DMS53 treated with DMSO at 0.1 percent for 48 hours (cell line): ENCODE results near the gene ATPAF1.
"Not testable (repeated sequence)": the region's sequence is repeated elsewhere in the genome, so short reads cannot be mapped to it uniquely, and the experiment has no call there.

Source experiments
- DNase-seq: peaks from one replicate; lab custom pipeline; 2025; ENCODE audit not compliant: unreplicated experiment; lab: John Stamatoyannopoulos, UW

The ATPAF1 gene

DNA sequence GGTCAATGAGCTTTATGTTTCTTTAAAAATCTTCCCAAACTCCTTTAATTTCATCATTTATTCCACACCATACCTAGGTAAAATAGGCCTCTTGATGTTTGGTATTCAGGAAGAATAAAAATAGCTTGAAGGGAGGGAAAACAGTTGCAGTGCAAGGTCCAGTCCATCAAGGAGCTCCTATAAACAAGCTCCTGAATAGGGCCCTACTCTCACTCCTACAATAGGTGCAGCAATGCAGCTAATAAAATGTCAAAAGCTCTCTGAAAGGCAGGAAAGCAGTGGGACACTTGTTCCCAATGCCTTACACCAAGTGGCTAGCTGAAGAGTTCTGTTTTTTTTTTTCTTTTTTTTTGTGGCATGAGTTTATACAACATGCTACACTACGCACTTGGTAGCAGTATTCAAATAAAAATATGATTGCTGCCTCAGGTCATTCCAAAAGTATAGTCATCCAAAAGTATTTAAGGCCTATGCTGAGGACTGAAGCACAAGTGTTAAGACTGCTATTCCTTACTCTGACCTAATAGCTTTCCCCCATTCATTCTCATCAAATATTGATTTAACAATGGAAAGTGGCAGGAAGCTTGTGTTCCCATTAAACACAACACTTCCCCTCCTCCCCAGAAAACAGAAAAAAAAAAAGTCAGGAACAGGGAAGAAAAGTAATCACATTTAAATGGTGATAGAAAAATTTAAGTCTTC, 13.3 kb upstream of the ATPAF1 start:
- peak; percentile 83 for DNase-seq

DNA sequence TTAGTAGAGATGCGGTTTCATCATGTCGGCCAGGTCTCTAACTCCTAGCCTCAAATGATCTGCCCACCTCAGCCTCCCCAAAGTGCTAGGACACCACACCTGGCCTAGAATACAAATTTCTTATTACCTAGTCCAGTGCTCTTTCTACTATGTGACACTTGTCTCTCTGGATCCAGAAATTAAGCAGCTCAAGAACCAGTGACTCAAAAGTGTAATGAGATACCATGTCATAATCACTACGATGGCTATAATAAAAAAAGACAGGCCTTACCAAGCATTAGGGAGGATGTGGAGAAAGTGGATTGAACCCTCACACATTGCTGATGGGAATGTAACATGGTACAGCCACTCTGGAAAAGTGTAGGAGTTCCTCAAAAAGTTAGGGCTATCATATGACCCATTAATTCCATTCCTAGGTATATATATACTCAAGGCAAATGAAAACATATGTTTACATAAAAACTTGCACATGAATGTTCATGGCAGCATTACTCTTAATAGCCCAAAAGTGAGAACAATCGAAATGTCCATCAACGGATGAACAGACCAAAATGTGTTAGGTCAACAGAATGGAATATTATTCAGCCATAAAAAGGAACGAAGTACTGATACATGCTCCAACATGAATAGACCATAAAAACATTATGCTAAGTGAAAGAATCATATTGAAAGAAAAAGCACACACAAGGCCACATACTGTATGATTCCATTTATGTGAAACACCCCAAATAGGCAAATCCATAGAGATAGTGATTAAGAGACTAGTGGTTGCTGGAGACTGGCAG, 11.8 kb upstream of the ATPAF1 start:
- DNase-seq = no peak

DNA sequence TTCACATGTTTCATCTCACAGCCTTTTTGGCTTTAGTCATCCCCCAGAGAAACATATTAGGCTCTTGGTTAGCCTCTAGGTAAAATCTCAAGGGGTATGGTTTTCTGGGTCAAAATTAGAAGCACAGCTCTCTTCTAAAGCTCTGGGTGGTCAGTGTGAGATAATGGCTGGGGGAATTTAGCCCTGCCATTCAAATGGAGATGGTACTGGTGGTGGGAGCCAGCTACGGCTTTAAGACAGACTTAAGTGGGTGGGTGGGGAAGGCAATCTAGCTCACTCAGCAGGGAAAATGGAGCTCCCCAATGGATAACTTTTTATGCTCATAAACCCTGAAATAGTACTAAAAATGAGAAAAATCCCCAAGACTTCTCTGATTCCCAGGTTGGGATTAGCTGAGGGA, 9.2 kb upstream of the ATPAF1 start:
- no peak for DNase-seq

DNA sequence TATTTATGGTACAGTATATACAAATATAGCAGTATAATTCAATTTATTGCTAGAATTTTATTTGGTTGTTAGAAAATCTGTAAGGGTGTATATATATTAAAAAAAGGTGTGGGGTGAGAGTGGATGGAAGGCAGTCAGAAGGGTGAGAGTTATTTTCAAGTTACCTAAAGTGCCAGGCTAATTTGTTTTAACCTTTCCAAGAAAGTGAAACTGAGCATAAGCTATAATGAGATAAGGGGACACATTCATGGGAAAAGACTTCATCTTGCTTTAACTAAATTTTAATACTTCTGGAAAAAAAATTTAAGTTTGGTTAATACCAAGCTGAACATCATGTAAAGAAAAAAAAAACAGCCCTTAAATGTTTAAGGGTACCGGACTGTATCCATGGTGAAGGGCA, 8.4 kb upstream of the ATPAF1 start:
- DNase-seq = no peak

DNA sequence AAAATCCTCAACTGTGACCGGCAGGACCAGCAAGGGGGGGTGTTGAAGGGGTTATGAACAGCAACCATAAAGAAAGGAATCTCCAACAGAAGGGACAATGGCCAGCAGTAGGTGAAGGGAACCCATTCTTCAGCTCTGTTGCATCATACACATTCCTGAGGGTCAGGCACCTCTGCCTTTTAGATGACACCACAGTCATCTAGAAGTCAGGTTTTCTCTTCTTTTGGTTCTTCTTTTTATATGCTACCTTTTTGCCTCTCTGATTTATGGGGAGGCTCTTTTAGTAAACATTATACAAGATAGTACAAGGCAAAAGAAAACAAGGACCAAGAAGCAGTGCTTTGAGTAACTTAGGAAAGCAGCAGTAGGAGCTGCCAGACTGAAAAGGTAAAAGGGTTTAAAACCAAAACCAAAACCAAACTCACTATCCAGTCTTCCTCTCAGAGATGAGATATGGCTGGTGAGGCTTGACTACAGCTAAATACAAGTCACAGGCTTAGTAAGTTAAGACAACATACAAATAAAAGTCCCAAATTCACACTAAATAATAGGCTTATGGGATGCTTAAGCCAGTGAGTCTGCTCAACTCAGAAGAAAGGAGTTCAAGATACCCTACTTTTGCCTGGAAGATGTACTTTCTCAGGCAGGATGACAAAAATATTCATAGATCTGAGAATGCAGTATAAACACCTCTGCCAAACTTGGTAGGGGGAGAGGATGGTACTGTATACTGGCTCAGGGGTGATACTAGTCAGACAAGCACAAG, 7.6 kb upstream of the ATPAF1 start:
- no peak for DNase-seq

DNA sequence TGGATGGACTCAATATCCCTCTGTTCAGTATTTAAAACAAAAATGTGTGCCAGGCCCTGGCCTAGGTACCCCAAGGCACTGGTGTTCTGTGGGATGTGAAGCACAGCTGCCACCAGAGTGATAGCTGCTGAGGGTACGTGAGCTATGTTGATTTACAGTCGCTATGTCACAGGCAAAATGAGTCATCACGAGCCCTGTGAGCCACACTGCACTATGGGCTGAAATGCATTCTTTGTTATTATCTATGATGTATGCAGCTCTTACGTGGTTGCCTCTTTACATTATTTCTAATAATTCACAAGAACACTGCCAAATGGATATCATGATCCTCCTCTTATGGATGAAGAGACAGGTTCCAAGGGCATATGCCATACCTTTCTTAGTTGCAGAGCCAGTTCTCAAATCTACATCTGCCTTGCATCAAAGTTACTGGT, 5.6 kb upstream of the ATPAF1 start:
- peak; percentile 81 for DNase-seq

DNA sequence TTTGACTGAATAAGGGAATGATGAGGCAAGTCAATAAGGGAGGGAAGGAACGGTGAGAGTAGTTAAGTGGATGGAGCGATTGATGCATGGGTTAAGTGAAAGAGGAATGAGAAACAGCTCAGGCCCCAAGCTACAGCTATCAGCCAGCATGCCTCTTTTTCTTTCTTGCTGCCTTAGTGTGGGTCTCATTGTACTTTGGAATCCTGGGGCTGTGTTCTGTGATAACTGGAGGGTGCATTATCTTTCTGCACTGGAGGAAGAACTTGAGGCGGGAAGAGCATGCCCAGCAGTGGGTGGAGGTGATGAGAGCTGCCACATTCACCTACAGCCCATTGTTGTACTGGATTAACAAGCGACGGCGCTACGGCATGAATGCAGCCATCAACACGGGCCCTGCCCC, 4.5 kb upstream of the ATPAF1 start:
- no peak for DNase-seq

DNA sequence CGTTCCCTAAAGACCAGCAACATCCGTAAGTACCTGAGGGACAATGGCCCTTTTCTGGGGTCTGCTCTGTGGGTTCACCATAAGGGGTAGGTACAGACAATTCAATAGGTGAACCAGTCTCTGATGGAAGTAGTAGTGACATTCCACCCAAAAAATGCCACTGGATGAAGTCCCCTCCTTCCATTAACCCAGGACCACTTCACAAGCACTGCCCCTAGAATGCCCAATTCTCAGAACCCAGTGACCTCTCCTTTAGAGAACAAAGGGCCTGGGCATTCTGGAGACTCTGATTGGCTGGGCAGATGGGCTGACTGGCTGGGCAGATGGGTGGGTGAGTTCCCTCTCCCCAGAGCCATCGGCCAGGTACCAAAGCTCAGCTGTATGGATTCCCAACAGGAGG, 3.4 kb upstream of the ATPAF1 start, which contains the start of gene TEX38:
Gene TEX38 (plus strand): TSS at position 301 of the 400 bp plus-strand sequence. CDS start 81 bp downstream, at position 382.
- DNase-seq = no peak

DNA sequence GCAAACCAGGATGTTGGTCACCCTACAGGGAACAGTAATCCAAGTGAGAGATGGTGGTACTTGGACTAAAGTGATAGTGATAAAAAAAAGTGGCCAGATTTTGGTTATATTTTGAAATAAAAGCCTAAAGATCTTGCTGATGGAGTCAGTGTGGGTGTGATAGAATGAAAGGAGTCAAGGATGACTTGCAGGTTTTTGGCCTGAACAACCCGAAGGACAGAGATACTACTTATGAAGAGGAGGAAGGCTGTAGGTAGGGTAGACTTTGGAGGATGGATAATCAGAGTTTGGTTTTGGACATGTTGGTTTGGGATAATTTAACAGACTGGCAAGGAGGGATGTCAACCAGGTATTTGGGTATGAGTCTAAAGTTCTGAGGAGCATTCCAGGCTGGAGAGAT, 2.0 kb upstream of the ATPAF1 start:
- no peak for DNase-seq

DNA sequence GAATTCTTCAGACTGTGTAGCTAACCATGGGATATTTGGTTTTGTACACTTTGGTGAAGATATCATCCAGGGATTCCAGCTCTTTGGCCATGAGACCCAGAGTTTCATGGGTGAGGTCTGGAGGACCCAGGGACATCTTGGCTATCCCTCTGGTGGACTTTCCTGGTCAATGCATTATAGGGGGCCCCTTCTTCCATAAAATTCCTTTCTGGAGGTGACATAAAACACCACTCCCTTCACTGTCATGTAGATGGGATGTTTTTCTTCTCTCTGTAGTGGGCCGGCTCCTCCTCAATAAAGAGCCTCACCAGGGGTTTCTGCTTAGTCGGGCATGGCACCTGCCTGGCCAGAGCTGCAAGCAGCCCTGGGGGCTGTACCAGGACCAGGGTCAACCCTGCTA, 2.2 kb downstream of the ATPAF1 start:
- DNase-seq = no peak

DNA sequence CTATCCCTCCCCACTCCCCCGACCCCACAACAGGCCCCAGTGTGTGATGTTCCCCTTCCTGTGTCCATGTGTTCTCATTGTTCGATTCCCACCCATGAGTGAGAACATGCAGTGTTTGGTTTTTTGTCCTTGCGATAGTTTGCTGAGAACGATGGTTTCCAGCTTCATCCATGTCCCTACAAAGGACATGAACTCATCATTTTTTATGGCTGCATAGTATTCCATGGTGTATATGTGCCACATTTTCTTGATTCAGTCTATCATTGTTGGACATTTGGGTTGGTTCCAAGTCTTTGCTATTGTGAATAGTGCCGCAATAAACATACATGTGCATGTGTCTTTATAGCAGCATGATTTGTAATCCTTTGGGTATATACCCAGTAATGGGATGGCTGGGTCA, 5.2 kb downstream of the ATPAF1 start:
- not testable (repeated sequence) for DNase-seq

DNA sequence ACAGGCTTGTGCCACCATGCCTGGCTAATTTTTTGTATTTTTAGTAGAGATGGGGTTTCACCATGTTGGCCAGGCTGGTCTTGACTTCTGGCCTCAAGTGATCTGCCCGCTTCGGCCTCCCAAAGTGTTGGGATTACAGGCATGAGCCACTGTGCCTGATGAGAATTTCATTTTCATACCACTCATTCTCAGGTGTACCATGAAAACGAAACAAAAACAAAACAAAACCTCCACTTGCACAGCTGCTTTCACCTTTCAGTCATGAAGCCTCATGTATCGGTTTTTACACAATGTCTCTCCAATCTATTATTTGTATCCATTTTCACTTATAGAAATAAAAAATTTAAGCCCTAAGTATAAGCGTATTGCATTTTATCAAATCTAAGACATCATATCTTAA, 8.0 kb downstream of the ATPAF1 start:
- not testable (repeated sequence) for DNase-seq

DNA sequence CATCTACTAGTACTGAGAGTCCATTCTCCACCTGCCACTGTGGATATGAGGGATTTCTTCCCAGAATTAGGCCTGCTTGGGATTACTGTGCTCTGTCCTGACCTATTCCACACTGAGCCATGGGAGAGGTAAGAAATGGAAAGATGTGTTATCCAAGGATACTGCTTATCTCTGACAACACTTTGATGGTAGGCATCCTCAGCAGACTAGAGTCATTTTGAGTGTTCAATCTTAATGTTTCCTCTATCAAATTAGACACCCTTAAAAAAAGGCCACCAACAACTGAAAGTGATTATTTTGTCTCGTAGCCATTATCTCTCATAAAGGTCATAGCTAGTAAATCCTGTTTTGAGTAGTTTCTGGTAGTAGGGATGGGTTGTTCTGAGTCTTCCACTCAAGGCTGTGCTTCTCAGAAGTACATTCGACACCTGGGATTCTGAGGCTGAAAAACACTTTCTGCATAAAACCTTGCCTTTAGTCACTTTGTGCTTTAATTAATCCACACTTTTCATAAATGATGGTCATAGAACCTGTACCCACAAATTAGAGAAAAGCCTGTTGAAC, 8.8 kb downstream of the ATPAF1 start:
- no peak for DNase-seq

DNA sequence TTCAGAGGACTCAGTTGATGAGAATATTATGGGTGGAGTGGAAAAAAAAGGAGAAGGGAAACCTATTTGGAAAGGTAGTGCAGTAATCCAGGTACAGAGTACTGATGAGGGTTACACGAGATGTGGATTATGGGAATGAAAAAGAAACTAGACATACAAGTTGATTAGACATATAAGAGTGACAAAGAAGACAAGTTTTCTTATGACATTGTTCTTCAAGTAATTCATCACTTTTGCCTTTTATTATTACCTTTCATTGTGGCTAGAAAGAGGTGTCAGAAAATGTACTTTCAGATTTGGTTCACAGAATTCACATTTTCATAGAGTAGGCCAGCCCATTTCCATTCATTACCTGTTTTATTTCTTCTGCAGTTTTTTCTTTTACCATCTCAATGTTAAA, 10.4 kb downstream of the ATPAF1 start:
- no peak for DNase-seq

DNA sequence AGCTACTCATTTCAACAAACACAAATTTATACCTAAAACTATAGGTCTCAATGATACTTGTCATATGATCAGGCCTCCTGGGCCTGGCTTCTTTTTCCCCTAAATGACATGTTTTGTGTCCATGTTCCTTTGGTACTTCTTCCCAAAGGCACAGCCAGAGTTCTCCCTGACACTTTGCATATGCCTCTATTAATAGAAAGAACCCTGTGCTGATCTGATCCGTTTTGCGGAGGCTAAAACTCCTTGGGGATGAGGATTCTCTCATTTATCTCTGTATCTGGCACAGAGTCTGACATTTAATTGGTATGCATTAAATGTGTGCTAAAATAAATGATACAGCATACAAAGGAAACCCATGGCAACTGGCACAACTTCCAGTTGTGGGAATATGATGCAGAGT, 11.5 kb downstream of the ATPAF1 start:
- DNase-seq = no peak

DNA sequence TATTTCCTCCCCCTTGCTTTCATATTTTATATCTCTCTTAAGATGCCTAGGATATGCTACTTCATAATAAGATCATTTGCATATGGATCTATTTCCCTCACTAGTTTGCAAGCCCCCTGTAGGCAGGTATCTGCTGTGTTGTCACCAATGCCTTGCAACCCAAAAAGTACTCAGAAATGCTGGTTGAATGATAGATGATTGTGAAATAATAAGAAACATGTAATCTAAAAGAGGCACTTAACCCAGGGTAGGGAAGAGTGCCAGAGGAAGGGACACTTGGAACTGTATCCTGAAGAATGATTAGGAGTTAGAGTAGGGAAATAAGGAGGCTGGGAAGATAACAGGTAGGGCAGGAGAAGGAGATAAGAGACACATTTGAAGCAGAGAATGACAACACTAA, 12.3 kb downstream of the ATPAF1 start:
- no peak for DNase-seq

DNA sequence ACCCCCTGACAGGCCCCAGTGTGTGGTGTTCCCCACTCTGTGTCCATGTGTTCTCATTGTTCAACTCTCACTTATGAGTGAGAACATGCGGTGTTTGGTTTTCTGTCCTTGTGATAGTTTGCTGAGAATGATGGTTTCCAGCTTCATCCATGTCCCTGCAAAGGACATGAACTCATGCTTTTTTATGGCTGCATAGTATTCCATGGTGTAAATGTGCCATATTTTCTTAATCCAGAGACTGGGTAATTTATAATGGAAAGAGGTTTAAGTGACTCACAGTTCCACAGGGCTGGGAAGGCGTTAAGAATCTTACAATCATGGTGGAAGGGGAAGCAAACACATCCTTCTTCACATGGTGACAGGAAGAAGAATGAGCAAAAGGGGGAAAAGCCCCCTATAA, 13.5 kb downstream of the ATPAF1 start:
- DNase-seq = not testable (repeated sequence)

DNA sequence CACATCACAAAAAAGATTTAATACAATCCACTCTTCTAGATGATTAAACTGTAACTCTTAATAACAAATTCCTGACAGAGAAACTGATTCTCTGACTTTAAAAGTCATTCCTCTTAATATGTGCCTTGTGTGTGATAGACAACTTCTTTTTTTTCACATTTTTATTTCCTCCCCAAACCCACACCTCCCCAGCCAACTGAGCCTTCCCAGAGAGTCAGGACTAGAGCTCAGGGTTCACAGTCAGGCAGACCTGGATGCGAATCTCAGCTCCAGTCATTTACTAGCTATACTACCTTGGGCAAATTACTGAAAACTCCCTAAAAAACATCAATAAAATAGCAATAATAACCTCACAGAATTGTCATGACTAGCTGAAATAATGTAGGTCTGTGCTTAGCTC, 14.2 kb downstream of the ATPAF1 start:
- no peak for DNase-seq

DNA sequence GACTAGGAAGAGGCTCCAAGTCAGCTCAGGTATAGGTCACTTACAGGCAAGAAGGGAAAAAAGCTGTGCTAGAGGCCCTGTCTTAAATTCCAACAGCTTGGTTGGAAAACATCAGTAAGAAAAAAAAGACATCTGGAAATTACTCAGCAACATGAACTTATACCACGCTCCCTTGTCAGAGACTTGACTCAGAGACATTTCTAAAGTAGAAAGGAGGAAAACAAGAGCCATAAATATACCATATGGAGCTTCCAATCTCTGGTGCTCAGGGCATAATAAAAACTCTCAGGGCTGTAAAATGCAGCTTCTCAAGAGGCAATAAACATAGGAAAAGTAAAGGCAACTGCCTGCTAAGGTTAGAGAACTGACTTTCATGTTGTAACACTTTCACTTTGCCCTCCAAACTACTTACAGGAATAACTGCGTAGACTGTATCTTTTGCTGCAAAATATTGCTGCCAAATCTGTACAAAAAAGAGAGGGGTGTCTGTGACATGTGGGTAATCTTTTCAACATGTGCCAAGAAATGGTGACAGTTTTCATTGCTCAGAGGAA, 14.7 kb downstream of the ATPAF1 start:
- no peak for DNase-seq

DNA sequence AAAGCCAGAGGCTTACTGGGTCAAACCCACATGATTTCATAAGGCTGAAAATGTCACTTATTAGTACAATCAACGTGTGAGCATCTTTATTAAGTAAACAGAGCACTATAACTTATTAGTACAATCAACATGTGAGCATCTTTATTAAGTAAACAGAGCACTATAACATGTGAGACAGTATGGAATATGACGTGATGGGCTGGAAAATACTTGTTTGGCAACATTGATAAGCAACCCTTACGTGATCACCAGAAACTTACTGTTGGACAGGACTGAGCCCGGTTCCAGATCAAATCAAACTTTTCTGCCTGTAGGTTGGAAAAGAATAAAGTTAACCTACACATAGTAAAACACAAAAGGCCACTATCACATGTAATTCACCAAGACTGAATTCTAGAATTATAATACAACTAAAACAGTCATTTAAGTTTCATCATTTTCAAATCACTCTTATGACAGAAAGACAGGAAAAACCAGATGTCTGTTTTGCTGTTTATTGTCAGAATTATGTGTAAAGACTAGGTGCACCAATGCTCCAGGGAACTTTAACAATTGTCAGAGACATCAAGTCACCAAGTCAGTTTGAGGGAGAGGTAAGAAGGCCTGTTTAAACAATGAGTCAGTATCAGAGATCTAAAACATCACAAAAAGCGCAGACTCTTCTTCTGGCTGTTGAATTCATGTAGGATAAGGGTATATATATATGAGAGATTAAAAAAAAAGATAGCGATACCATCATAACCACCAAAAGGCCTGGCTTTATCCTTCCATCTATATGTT, 15.7 kb downstream of the ATPAF1 start:
- DNase-seq = no peak
